ENCODE measurements around the gene THSD4.

DNA sequence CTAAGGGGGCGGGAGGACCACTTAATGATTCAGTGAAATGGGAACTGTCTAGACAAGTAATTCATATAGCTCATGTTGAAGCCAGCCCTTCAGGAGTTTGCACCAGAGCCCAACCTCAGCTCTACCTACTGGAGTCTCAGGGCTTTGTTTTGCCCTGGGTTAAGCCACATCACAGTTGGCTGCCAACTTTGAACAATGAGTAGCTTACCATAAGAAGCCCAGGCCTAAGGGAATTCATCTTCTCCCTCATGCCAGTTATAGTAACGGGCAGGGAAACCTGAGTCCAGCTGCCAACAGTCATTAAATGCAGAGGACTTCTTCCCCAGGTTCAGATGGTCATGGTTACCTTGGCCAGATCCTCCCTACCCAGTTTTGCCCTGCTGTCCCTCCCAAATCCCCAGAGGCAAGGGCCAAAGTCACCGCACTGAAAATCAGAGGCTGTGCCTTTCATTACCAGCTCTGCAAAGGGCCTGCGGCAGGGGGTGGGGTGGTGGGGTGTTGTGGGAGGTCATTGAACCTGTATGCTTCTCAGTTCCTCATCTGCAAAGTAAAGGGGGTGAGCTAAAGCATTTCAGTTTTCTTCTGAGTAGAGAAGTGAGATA, 392.9 kb downstream of the THSD4 start:
- TF ChIP-seq, protein P1, sequence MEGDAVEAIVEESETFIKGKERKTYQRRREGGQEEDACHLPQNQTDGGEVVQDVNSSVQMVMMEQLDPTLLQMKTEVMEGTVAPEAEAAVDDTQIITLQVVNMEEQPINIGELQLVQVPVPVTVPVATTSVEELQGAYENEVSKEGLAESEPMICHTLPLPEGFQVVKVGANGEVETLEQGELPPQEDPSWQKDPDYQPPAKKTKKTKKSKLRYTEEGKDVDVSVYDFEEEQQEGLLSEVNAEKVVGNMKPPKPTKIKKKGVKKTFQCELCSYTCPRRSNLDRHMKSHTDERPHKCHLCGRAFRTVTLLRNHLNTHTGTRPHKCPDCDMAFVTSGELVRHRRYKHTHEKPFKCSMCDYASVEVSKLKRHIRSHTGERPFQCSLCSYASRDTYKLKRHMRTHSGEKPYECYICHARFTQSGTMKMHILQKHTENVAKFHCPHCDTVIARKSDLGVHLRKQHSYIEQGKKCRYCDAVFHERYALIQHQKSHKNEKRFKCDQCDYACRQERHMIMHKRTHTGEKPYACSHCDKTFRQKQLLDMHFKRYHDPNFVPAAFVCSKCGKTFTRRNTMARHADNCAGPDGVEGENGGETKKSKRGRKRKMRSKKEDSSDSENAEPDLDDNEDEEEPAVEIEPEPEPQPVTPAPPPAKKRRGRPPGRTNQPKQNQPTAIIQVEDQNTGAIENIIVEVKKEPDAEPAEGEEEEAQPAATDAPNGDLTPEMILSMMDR (conservative IDR thresholded peaks at IDR 0.05; ENCODE audit: low read length) = no peak
- TF ChIP-seq EZH2phosphoT487 (IDR thresholded peaks at IDR 0.05; ENCODE audit: borderline replicate concordance) = no peak

Data from Loucy (cell line).